CD14-positive monocyte (primary cell): ENCODE measurements around the gene INPP5A. TPM values are rescaled to one million over a fixed set of nuclear protein-coding genes. Genes with fewer than 3 reads are reported as not detected.

Experiments
- DNase-seq, 3 donors: peaks; one replicate each; pipeline ENCODE4 v3.0.0-alpha.2; 2011 to 2022
- H2AFZ ChIP-seq: 2 replicates; pipeline ENCODE4 v1.6.0; 2012; ENCODE audit warnings: mild to moderate bottlenecking, low read depth, low read length, inconsistent platforms; ENCODE audit not compliant: insufficient read depth, poor library complexity, severe bottlenecking
- H3K27ac ChIP-seq, 2 donors: 1 replicate in 1 of 2; 2 replicates in 1 of 2; pipeline ENCODE4 v1.5.1; 2012 to 2013; ENCODE audit warnings: low read length in 2 of 2, control low read depth in 1 of 2, inconsistent platforms in 1 of 2, low read depth in 1 of 2, mild to moderate bottlenecking in 1 of 2
- H3K27me3 ChIP-seq, 2 donors: one replicate each; pipeline versions ENCODE4 v1.6.0 to v1.6.1; 2011 to 2013; ENCODE audit warnings: low read length in 2 of 2; ENCODE audit not compliant: control insufficient read depth in 2 of 2, insufficient read depth in 2 of 2
- H3K36me3 ChIP-seq, 2 donors: replicated peaks in 1 of 2; 1 replicate in 1 of 2; 2 replicates in 1 of 2; pipeline versions ENCODE4 v1.5.1 to v1.6.1; 2012 to 2013; ENCODE audit warnings: low read length in 2 of 2, control low read depth in 1 of 2, inconsistent platforms in 1 of 2, mild to moderate bottlenecking in 1 of 2; ENCODE audit not compliant: insufficient read depth in 2 of 2, control insufficient read depth in 1 of 2
- H3K4me1 ChIP-seq, 2 donors: 1 replicate in 1 of 2; 2 replicates in 1 of 2; pipeline versions ENCODE4 v1.5.1 to v1.6.1; 2012 to 2013; ENCODE audit warnings: low read length in 2 of 2, control low read depth in 1 of 2, inconsistent platforms in 1 of 2, mild to moderate bottlenecking in 1 of 2, moderate library complexity in 1 of 2; ENCODE audit not compliant: insufficient read depth in 2 of 2, control insufficient read depth in 1 of 2
- H3K4me2 ChIP-seq: replicated peaks from 2 replicates; pipeline ENCODE3; 2012; ENCODE audit warnings: low read length, moderate library complexity, mild to moderate bottlenecking; ENCODE audit not compliant: poor library complexity, severe bottlenecking; ENCODE audit errors: extremely low read depth
- H3K4me3 ChIP-seq, 3 experiments: fragments of 200-600 bp in 1 of 3; sonication (generic) in 1 of 3; replicated peaks in 1 of 3; 1 replicate in 2 of 3; 2 replicates in 1 of 3; pipeline ENCODE4 v1.5.1; 2011 to 2013; ENCODE audit warnings: low read length in 3 of 3, mild to moderate bottlenecking in 3 of 3, control low read depth in 2 of 3, low read depth in 2 of 3, inconsistent platforms in 1 of 3, moderate library complexity in 1 of 3
- H3K79me2 ChIP-seq: 2 replicates; pipeline ENCODE4 v1.6.0; 2012; ENCODE audit warnings: mild to moderate bottlenecking, control low read depth, inconsistent platforms, low read length, moderate library complexity; ENCODE audit not compliant: insufficient read depth
- H3K9ac ChIP-seq: 2 replicates; pipeline ENCODE4 v1.6.0; 2017; ENCODE audit warnings: low read length, mild to moderate bottlenecking; ENCODE audit not compliant: insufficient read depth, poor library complexity, severe bottlenecking
- H3K9me3 ChIP-seq, 2 donors: replicated peaks in 1 of 2; 1 replicate in 1 of 2; 2 replicates in 1 of 2; pipeline versions ENCODE4 v1.5.1 to v1.6.1; 2012 to 2013; ENCODE audit warnings: low read length in 2 of 2, control low read depth in 1 of 2; ENCODE audit not compliant: control insufficient read depth in 1 of 2, insufficient read depth in 1 of 2
- H4K20me1 ChIP-seq: 2 replicates; pipeline ENCODE4 v1.6.0; 2012; ENCODE audit warnings: mild to moderate bottlenecking, low read length, control low read depth, moderate library complexity; ENCODE audit not compliant: insufficient read depth
- H3K27ac Mint-ChIP-seq, 7 donors: one replicate each; pipeline ENCODE4 v1.8.0; 2020; ENCODE audit warnings: mild to moderate bottlenecking in 7 of 7, mixed read lengths in 7 of 7, moderate library complexity in 6 of 7, inconsistent platforms in 2 of 7
- H3K27me3 Mint-ChIP-seq, 3 donors: one replicate each; pipeline ENCODE4 v1.8.0; 2021 to 2022; ENCODE audit warnings: low read depth in 3 of 3, mild to moderate bottlenecking in 3 of 3, mixed read lengths in 3 of 3, moderate library complexity in 3 of 3, inconsistent platforms in 1 of 3
- H3K36me3 Mint-ChIP-seq, 2 donors: one replicate each; pipeline ENCODE4 v1.8.0; 2020; ENCODE audit warnings: mixed read lengths in 2 of 2, inconsistent platforms in 1 of 2, mild to moderate bottlenecking in 1 of 2
- H3K4me1 Mint-ChIP-seq: one replicate; pipeline ENCODE4 v1.8.0; 2020; ENCODE audit warnings: mild to moderate bottlenecking, mixed read lengths
- H3K4me3 Mint-ChIP-seq, 2 donors: one replicate each; pipeline ENCODE4 v1.8.0; 2020; ENCODE audit warnings: mild to moderate bottlenecking in 2 of 2, mixed read lengths in 2 of 2, moderate library complexity in 1 of 2
- H3K9me3 Mint-ChIP-seq, 7 donors: one replicate each; pipeline ENCODE4 v1.8.0; 2020 to 2022; ENCODE audit warnings: mixed read lengths in 7 of 7, mild to moderate bottlenecking in 6 of 7, moderate library complexity in 6 of 7, inconsistent platforms in 2 of 7
- WGBS: methylation state at CpG from one replicate; pipeline ENCODE4 v1.1.5; 2013; ENCODE audit warnings: missing lambda C conversion rate; ENCODE audit not compliant: insufficient coverage; 5-methylcytosine and 5-hydroxymethylcytosine counted together
- intact Hi-C, 2 donors: fragments of 100-400 bp; cut with micrococcal nuclease; formaldehyde crosslinking; loops; one replicate each; pipeline versions ENCODE4 v1.15.0 to v1.15.1; 2023
- polyA plus RNA-seq, 3 donors: library from polyadenylated mRNA; depleted of rRNA in 1 of 3; unstranded in 2 of 3; stranded (reverse) in 1 of 3; fragments of 300-500 nt in 2 of 3; fragments of >200 nt in 1 of 3; fragmentation: Illumina TruSeq in 2 of 3; gene quantifications; 1 replicate in 2 of 3; 2 replicates in 1 of 3; pipeline ENCODE4 v1.2.3, GENCODE V29; 2012 to 2021
- TF ChIP-seq, protein P1 (sequence below): fragments of 200-600 bp; IDR thresholded peaks from one replicate; pipeline ENCODE4 v1.8.0; 2022; ENCODE audit warnings: antibody characterized with exemption, mild to moderate bottlenecking

The INPP5A gene
- polyA plus RNA-seq, 3 donors: 0.87 to 17.2 (median 2.9) TPM

DNA sequence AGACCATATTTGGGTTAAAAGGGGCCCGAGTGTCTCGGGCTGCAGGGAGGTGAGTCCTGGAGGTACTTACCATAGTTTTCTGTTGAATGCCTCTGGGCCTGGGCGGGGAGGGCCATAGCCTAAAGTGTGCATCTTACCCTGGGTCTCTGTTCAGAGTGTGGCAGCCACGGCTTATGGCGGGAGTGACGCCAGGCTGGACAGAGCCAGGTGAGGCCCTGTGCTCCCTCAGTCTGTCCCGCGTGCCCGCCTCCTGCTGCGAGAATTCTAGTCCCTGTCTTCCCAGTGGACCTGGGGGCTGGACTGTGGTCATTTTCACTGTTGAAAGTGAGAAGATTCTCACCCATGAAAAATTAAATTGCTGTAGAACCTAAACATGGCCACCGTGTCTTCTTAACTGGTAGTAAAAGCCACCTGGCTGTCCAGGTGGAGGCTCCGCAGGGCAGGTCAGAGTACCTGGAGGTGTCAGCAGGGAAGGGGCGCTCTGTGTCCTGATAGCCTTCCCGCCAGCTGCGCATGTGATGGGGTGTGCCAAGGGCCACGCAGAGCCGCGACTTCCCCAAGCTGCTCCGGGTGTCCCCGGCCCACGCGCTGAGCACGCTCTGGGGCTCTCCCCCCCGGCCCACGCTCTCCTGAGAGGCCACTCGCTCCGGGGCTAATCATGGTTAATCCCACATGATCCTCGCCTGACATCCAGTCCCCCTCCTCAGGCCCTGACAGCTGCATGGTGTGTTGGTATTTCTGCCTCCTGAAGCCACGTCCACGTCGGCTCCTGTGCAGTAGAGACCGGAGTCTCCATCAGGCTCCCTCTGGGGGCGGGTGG is 20.3 kb downstream of the INPP5A start:
- Histone ChIP-seq H3K4me1 (peaks cover 48 to 68% of the 10 kb centered on the region in 2 donors), H3K4me2 (no peak overlapping the region), H3K79me2 (peaks cover 95% of the 10 kb centered on the region), H3K9ac (no peak overlapping the region), H3K27ac (no peak overlapping the region), H3K36me3 (no peaks in the 10 kb centered on the region), H3K9me3 (no peaks in the 10 kb centered on the region), H3K27me3 (no peaks in the 10 kb centered on the region), H2AFZ (no peak overlapping the region), H4K20me1 (peaks cover 87% of the 10 kb centered on the region), H3K4me3 (no peak overlapping the region)
- H3K27me3 Mint-ChIP-seq: peaks cover 0 to 2% (median 0%) of the 10 kb centered on the region in 3 donors
- DNase-seq: no peak
- 88% methylated on average over 24 of the region's 33 CpGs for WGBS
- intact Hi-C loops: no loop called here
- peak overlapping the region in 2 of 7 donors; percentile 85 for H3K27ac Mint-ChIP-seq
- peaks cover 11 to 12% of the 10 kb centered on the region in 2 donors for H3K36me3 Mint-ChIP-seq
- H3K4me3 Mint-ChIP-seq: no peak overlapping the region
- H3K4me1 Mint-ChIP-seq: peaks cover 38% of the 10 kb centered on the region
- no peaks in the 10 kb centered on the region for H3K9me3 Mint-ChIP-seq
- TF ChIP-seq, protein P1, sequence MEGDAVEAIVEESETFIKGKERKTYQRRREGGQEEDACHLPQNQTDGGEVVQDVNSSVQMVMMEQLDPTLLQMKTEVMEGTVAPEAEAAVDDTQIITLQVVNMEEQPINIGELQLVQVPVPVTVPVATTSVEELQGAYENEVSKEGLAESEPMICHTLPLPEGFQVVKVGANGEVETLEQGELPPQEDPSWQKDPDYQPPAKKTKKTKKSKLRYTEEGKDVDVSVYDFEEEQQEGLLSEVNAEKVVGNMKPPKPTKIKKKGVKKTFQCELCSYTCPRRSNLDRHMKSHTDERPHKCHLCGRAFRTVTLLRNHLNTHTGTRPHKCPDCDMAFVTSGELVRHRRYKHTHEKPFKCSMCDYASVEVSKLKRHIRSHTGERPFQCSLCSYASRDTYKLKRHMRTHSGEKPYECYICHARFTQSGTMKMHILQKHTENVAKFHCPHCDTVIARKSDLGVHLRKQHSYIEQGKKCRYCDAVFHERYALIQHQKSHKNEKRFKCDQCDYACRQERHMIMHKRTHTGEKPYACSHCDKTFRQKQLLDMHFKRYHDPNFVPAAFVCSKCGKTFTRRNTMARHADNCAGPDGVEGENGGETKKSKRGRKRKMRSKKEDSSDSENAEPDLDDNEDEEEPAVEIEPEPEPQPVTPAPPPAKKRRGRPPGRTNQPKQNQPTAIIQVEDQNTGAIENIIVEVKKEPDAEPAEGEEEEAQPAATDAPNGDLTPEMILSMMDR: no peak

DNA sequence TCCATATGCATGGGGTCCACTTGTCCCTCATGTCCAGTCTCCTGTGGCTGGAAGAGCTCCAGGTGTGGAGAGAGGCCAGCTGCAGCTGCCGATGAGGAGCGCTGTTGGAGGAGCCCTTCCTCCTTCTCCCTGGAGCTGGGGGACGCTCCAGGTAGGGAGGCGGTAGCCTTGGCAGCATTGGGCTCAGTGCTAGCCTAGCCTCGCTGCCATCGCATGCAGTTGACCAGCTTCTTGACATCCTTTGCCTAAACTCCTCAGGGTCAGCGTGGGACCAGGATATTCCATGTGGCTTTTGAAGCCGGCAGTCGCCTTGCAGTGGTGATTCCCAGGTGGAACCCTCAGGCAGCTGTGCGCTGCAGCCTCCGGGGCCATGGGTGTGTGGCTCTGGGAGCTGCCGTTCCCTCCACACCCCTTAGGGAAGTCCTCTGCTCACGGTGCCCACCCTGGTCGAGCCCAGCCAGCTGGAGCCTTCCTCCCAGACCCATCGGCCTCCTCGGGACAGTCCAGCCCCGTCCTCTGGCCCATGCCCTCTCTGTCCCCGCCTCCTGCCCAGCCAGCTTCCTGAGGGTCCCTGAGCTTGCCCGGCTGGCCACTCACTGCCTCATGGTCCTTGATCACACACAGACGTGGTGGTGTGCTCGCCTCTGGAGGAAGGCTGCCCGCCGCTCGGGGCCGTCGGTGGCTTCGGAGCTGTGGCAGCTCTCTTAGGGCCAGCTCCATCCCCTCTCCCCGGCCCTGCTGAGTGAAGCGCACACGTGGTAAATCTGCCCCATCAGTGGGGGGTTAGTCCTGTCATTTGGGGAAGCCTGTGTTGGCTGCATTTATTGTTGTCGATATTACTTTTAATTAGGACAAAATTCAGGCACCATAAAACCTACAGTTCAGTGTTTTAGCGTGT is 21.2 kb downstream of the INPP5A start:
- peaks cover 38% of the 10 kb centered on the region for H3K4me1 Mint-ChIP-seq
- no peak for DNase-seq
- no peak overlapping the region for H3K27ac ChIP-seq
- H3K4me1 ChIP-seq: peaks cover 48 to 68% of the 10 kb centered on the region in 2 donors
- peaks cover 0 to 2% (median 0%) of the 10 kb centered on the region in 7 donors for H3K9me3 Mint-ChIP-seq
- peaks cover 96% of the 10 kb centered on the region for H3K79me2 ChIP-seq
- intact Hi-C loops: no loop called here
- H3K4me3 Mint-ChIP-seq: no peak overlapping the region
- no peak overlapping the region for H3K4me2 ChIP-seq
- H3K9ac ChIP-seq: no peak overlapping the region
- 88% methylated on average over 28 of the region's 32 CpGs for WGBS
- no peaks in the 10 kb centered on the region for H3K36me3 ChIP-seq
- H3K27me3 ChIP-seq: no peaks in the 10 kb centered on the region
- H3K36me3 Mint-ChIP-seq: peaks cover 14 to 15% of the 10 kb centered on the region in 2 donors
- peak overlapping the region; percentile 31 to 85 (median 65) for H3K27ac Mint-ChIP-seq
- peaks cover 0 to 2% (median 0%) of the 10 kb centered on the region in 3 donors for H3K27me3 Mint-ChIP-seq
- TF ChIP-seq, protein P1: no peak
- no peaks in the 10 kb centered on the region for H3K9me3 ChIP-seq
- H2AFZ ChIP-seq: no peak overlapping the region
- H4K20me1 ChIP-seq: peaks cover 96% of the 10 kb centered on the region
- no peak overlapping the region for H3K4me3 ChIP-seq
